Body of pancreas (tissue), 4 donors: ENCODE data around the gene FCRLA.
"Not testable (repeated sequence)": the region's sequence is repeated elsewhere in the genome, so short reads cannot be mapped to it uniquely, and the experiment has no call there.

ENCODE experiments used
- POLR2A ChIP-seq, 3 donors: fragments of 450-650 bp; IDR thresholded peaks; one replicate each; pipeline ENCODE4 v1.6.1; 2016; ENCODE audit warnings: antibody characterized with exemption in 3 of 3, mild to moderate bottlenecking in 2 of 3
- TF ChIP-seq, protein P1 (sequence below), 7 experiments: fragments of 450-650 bp in 4 of 7; fragments of 200-600 bp in 3 of 7; sonication (generic) in 3 of 7; IDR thresholded peaks; one replicate each; pipeline ENCODE4 v1.5.1; 2016 to 2019; ENCODE audit warnings: antibody characterized with exemption in 7 of 7

DNA sequence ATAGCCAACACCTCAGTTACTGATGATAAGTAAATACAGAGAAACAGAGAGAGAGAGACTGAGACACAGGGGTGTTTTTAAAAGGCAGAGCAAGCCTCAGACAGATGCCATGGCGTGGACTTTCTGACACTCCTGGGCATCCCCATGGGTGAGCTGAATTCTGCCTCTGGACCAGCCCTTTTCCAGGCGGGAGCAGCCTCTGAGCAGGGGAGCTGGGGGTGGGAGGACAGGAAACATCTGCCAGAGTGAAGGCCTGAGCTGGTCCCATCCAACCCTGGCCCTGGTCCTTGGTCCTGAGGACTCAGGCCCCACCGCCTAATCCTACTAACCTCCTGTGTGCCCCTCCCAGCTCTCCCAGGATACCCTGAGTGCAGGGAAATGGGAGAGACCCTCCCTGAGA lies 32.1 kb upstream of the FCRLA start:
- TF ChIP-seq, protein P1, sequence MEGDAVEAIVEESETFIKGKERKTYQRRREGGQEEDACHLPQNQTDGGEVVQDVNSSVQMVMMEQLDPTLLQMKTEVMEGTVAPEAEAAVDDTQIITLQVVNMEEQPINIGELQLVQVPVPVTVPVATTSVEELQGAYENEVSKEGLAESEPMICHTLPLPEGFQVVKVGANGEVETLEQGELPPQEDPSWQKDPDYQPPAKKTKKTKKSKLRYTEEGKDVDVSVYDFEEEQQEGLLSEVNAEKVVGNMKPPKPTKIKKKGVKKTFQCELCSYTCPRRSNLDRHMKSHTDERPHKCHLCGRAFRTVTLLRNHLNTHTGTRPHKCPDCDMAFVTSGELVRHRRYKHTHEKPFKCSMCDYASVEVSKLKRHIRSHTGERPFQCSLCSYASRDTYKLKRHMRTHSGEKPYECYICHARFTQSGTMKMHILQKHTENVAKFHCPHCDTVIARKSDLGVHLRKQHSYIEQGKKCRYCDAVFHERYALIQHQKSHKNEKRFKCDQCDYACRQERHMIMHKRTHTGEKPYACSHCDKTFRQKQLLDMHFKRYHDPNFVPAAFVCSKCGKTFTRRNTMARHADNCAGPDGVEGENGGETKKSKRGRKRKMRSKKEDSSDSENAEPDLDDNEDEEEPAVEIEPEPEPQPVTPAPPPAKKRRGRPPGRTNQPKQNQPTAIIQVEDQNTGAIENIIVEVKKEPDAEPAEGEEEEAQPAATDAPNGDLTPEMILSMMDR (IDR thresholded peaks at IDR 0.05): not testable (repeated sequence)
- TF ChIP-seq POLR2A (IDR thresholded peaks at IDR 0.05): not testable (repeated sequence)
